ENCODE data around the gene CLINT1.
"Not testable (repeated sequence)": the region's sequence is repeated elsewhere in the genome, so short reads cannot be mapped to it uniquely, and the experiment has no call there.

Gene CLINT1

GRCh38 chr5:157862183-157862851, 3.4 kb upstream of the CLINT1 start:
- no peak for DNase-seq

GRCh38 chr5:157860898-157861890, 2.2 kb upstream of the CLINT1 start:
- no peak for DNase-seq

GRCh38 chr5:157859227-157859575, 256 bp upstream of the CLINT1 start:
- no peak for DNase-seq

- no peak for DNase-seq
Observed at GRCh38 chr5:157857816-157858526, 974 bp downstream of the CLINT1 start.

GRCh38 chr5:157855404-157855994, 3.4 kb downstream of the CLINT1 start:
- peak; percentile 35 for DNase-seq

- DNase-seq: not testable (repeated sequence)
Observed at GRCh38 chr5:157853365-157853764, 5.6 kb downstream of the CLINT1 start.

- no peak for DNase-seq
Observed at GRCh38 chr5:157845914-157846598, 12.9 kb downstream of the CLINT1 start.

- peak; percentile 43 for DNase-seq
Observed at GRCh38 chr5:157842787-157843186, 16.2 kb downstream of the CLINT1 start.

GRCh38 chr5:157842185-157842584, 16.8 kb downstream of the CLINT1 start:
- DNase-seq: no peak

GRCh38 chr5:157839157-157839795, 19.7 kb downstream of the CLINT1 start:
- DNase-seq: no peak

- no peak for DNase-seq
Observed at GRCh38 chr5:157836121-157836753, 22.7 kb downstream of the CLINT1 start.

- no peak for DNase-seq
Observed at GRCh38 chr5:157835041-157835440, 23.9 kb downstream of the CLINT1 start.

GRCh38 chr5:157828944-157829639, 29.9 kb downstream of the CLINT1 start:
- no peak for DNase-seq

GRCh38 chr5:157828105-157828943, 30.6 kb downstream of the CLINT1 start:
- no peak for DNase-seq

- no peak for DNase-seq
Observed at GRCh38 chr5:157827423-157827822, 31.5 kb downstream of the CLINT1 start.

- DNase-seq: no peak
Observed at GRCh38 chr5:157823655-157824054, 35.3 kb downstream of the CLINT1 start.

- DNase-seq: no peak
Observed at GRCh38 chr5:157821822-157822622, 36.9 kb downstream of the CLINT1 start.

GRCh38 chr5:157821405-157821804, 37.5 kb downstream of the CLINT1 start:
- DNase-seq: no peak
